Embryonic facial prominence (tissue), 1 donor: Measurements from ENCODE around the gene SH3GLB1.

Experiments used
- DNase-seq: peaks from one replicate; pipeline ENCODE4 v3.0.0-alpha.2; 2016; ENCODE audit errors: extremely low spot score

Gene SH3GLB1

GRCh38 chr1:86773341-86774288 lies 69.2 kb downstream of the SH3GLB1 start:
- DNase-seq, result no peak

GRCh38 chr1:86774305-86775295 lies 70.2 kb downstream of the SH3GLB1 start:
- DNase-seq, result no peak

- DNase-seq, result no peak
Observed at GRCh38 chr1:86775395-86775794, 71.0 kb downstream of the SH3GLB1 start.

DNA sequence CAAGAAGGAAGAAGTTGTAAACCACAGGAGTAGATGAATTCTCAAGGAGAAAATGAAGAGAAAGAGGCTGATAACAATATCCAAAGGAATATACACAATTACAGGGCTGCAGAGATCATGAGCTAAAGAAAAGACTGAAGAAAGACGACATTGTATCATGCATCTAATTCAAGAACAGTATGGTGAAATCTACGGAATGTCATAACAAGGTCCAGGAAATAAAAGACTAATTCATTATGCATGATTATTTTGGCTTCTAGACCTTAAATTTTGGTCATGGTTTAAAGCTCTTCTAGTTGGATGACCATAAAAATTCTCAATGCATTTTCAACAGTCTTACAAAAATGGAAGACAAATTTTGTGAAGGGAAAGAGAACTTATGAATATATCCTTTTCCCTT lies 71.7 kb downstream of the SH3GLB1 start:
- no peak for DNase-seq

GRCh38 chr1:86778569-86779239 lies 74.3 kb downstream of the SH3GLB1 start:
- DNase-seq, result no peak

DNA sequence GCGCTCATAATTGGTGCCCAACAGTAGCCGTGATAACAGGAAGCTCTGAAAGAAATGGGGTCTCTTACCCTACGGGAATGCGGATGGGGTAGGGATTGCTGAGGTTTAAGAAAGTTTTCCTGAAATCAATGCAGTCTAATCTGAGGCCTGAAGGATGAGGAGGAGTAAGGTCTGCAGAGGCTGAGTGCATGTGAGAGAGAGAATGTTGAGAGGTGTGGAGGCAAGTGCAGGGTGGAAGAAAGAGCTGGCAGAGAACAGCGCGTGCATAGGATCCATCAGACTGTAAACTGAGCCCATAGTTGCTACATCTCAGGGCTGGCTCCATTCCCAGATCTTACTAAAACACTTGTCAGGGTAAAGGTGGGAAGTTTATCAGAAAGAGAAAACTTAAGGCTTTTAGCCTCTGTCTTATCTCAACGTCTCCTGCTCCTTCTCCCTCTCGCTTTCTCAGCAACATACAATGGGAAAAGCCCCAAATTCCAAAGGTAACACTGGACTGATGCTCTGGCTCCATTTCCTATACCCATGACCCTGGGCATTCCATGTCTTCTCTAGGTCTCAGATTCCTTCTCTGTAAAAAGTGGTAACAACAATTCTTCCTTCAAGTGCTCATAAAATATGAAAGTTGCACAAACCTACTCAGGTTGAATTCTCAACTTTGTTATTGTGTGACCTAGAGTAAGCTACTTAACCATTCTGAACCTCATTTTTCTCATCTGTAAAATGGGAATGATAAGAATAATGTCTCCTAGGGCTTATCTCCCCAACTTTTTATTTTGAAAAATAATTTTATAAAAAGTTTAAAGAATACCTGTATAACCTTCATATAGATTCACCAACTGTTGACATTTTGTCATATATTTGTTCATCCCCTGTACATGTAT lies 75.2 kb downstream of the SH3GLB1 start:
- DNase-seq, result no peak

GRCh38 chr1:86782482-86782881 lies 78.1 kb downstream of the SH3GLB1 start:
- DNase-seq, result no peak

GRCh38 chr1:86787621-86788020 lies 83.2 kb downstream of the SH3GLB1 start:
- no peak for DNase-seq

- no peak for DNase-seq
Observed at GRCh38 chr1:86788300-86789206, 84.2 kb downstream of the SH3GLB1 start.

DNA sequence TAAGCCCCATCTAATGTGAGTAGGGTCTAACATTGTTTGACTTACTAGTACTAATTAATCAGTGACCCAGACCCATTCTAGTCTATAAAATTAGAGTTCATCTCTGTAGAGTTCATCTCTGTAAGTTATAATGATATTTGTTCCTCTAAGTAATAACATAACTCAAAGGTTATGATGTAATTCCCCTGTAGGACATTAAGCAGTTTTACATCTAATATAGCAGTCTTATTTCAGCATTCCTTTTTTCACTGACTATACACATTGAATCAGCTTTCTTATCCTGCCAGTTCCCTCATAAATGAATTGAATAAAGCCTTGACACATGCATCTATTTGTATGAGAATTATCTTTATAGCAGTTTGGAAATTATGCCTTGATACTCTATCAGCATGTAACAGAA lies 90.9 kb downstream of the SH3GLB1 start:
- DNase-seq, result no peak
